NCI-H1417 treated with DMSO at 0.1 percent for 48 hours (cell line): ENCODE data around the gene ADGRV1.
A peak's percentile ranks its signal among the peaks of the same experiment; 100 is the strongest.
"Not testable (repeated sequence)": the region's sequence is repeated elsewhere in the genome, so short reads cannot be mapped to it uniquely, and the experiment has no call there.

Experiments
- DNase-seq: peaks from one replicate; lab custom pipeline; 2025; lab: John Stamatoyannopoulos, UW

Gene ADGRV1

DNA sequence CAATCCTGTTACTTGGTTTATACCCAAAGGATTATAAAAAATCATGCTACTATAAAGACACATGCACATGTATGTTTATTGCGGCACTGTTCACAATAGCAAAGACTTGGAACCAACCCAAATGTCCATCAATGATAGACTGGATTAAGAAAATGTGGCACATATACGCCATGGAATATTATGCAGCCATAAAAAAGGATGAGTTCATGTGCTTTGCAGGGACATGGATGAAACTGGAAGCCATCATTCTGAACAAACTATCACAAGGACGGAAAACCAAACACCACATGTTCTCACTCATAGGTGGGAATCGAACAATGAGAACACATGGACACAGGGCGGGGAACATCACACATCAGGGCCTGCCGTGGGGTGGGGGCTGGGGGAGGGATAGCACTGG lies 34.5 kb downstream of the ADGRV1 start:
- not testable (repeated sequence) for DNase-seq

DNA sequence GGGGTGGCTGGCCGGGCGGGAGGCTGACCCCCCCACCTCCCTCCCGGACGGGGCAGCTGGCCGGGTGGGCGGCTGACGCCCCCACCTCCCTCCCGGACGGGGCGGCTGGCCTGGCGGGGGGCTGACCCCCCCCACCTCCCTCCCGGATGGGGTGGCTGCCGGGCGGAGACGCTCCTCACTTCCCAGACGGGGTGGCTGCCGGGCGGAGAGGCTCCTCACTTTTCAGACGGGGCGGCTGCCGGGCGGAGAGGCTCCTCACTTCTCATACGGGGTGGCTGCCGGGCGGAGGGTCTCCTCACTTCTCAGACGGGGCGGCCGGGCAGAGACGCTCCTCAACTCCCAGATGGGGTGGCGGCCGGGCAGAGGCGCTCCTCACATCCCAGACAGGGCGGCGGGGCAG lies 37.2 kb downstream of the ADGRV1 start:
- not testable (repeated sequence) for DNase-seq

DNA sequence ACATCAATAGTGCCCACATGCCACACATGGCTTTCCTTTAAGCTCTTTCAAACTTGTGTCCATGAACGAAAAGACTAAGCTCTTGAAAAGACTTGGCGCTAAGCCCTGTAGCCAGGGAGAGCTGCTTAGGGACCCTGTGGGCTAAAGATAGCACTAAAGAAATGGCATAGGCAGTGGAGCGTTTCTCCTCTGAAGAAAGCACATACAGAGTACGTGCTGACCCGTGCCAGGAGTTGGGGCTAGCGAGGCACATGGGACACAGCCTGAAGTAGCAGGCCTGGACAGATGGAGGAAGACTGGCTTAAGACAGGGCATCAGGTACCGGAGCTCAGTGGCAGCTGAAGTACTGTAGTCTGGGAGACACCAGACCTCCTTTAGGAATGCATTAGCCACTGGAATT lies 39.7 kb downstream of the ADGRV1 start:
- no peak for DNase-seq

DNA sequence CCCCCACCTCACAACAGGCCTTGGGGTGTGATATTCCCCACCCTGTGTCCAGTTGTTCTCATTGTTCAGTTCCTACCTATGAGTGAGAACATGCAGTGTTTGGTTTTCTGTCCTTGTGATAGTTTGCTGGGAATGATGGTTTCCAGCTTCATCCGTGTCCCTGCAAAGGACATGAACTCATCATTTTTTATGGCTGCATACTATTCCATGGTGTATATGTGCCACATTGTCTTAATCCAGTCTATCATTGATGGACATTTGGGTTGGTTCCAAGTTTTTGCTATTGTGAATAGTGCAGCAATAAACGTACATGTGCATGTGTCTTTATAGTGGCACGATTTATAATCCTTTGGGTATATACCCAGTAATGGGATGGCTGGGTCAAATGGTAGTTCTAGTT lies 41.7 kb downstream of the ADGRV1 start:
- not testable (repeated sequence) for DNase-seq

DNA sequence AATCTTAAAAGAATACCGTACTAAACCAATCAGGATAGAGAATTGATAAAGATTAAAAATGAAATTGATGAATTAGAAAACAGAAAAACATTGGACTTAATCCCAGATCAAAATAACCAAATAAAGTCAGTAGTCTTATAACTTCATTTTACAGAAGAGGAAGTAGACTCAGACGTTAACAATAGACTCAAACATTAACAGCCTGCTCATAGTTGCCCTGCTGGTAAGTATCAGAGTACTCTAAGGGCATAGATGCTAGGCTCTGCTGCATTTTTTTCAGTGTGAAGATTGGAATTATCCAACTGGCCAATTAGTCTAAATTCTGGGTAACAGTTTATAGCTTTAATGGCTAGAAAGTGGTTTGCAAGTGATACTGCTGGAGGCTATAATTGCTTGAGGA lies 42.9 kb downstream of the ADGRV1 start:
- DNase-seq: no peak

DNA sequence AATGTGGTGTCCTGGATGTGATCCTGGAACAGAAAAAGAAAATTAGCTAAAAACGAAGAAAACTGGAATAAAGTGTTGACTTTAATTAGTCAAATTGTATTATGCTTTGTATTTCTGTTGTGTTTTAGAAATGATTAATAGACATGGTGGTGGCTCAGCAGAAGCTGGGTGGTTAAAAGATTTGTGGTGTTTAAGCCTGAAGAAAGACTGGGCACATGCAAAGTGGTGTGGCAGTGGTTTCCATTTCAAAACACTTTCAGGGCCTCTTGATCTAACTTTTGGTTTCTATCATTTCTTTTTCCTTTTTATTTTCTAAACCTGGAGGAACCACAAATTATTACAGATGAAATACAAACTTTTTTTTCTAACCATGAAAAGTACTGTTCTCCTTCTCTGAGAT lies 44.1 kb downstream of the ADGRV1 start:
- no peak for DNase-seq

DNA sequence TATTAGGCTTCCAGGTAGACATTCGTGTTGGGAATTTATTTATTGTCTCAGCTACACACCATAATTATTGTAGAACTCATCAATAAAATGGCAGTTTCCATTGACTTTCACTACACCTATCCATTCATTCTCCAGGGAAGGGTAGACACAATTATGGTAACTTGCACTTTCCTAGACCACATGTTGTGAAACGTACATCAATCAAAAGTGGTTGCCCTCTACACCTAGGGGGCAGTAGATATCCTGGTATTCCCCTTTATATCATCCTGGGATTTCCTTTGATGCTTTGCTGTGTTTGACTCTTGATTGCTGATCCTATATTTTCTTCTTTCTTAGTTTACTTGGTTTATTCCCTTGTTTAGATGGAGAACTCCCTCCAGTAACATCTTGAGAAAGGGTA lies 47.9 kb downstream of the ADGRV1 start:
- peak; percentile 0 for DNase-seq

DNA sequence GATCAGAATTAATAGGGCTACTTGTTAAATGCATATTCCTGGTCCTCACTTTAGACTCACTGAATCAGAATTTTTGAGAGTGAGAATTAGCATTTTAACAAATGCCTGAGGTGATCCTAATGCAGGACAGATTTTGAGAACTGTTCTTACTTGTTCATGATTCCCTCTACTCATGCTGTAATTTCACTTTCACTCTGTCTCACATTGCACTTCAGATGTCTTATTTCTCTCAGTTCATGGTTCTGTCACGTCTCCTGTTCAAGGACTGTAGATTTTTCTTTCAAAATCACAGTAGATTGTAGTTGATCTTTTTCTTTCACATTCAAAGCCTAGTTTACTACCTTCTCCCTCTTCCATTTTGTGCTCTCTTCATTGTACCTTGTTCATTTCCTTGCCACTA lies 54.3 kb downstream of the ADGRV1 start:
- DNase-seq: no peak

DNA sequence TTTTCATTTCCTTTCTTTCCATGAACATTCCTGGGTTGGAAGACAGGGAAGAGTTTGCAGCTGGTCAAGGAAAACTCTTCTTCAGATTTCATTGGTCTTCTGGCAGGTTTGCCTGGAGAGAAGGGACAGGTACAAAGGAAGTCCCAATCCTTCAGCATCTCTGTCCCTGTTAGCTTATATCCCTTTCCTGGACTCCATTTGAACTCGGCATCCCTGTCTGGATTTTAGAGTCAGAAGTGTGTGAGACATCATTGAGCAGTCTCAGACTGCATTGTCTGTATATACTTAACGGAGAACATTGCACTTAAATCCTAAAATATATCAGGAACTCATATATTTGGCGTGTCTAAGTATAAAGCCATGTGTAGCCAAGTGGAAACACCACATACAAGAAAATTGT lies 54.9 kb downstream of the ADGRV1 start:
- DNase-seq: no peak

DNA sequence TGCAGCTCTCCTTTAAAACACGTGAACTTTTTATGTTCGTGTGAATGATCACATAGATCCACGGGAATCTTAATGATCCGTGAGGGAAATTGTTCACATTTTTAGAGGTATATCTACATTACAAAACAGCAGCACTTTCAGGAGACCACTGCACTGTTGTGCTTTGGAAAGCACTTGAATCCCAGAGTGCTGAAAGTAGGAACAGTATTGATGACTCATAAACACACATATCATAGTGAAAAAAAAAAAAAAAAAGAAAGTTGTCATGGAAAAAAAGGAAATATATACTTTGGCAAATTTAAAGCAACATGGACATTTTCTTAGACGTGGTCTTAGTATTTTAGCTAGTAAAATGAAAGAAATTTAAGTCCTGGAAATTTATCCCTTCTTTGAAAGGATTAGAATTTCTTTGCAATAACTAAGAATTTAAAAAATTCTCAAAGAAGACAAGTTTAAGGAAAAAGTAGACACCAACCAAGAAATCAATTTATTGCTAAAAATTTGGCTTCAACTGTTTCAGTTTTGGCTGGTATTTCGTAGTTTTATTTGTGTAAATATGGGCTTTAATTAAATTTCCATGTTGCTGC lies 55.4 kb downstream of the ADGRV1 start:
- no peak for DNase-seq

DNA sequence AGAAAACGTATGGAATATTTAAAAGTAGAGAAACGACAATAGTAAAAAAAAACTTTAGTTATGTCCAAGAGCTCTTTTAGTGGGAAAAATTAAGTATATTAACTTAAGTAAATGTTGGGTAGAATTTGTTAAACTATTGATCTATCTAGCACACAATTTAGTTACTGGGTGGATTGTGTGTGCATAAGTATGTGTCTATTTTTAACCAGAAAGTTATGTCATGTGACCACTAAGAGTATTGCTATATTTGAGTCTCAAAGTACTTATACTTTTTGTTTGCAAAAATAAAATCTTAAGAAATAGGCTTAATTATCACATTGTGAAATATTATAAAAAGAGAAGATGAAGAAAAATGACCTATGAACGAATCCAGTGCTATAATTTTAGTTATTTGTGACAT lies 56.8 kb downstream of the ADGRV1 start:
- DNase-seq: no peak

DNA sequence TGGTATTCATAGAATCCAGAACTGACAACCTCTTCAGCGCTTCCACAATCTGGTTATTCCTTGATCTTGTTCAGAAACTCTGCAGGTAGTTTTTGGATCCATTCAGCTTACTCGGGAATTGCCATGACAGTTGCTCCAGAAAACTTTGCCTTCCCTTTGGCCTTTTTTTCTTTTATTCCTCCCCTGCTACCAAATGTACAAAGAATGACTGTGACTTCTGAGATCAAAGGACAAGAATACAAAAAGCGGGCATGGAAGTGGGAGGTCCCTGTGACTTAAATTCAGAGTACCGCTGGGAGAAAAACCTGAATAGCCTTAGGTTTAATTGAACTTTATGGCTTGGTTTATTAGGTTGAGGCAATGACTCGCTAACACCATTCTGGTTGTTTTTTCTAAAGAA lies 59.5 kb downstream of the ADGRV1 start:
- no peak for DNase-seq

DNA sequence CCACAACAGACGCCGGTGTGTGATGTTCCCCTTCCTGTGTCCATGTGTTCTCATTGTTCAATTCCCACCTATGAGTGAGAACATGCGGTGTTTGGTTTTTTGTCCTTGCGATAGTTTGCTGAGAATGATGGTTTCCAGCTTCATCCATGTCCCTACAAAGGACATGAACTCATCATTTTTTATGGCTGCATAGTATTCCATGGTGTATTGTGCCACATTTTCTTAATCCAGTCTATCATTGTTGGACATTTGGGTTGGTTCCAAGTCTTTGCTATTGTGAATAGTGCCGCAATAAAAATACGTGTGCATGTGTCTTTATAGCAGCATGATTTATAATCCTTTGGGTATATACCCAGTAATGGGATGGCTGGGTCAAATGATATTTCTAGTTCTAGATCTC lies 61.2 kb downstream of the ADGRV1 start:
- DNase-seq: not testable (repeated sequence)

DNA sequence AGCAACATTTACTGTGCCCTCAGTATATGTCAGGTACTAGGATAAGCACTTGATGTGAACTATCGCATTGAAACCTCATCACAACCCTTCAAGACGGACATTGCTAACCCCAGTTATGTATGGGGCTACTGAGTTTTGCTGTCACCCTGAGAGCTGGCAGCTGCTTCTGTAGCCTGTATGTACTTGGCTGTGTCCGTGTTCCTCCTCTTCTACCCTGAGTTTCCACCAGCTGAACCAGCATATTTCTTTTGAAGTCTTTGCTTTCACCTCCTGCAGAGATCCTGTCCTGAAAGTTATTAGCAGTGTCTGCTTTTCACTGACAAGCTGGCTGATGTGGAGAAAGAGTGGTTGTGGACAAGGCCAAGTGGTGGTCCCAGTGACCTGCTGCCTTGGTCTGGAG lies 63.3 kb downstream of the ADGRV1 start:
- no peak for DNase-seq

DNA sequence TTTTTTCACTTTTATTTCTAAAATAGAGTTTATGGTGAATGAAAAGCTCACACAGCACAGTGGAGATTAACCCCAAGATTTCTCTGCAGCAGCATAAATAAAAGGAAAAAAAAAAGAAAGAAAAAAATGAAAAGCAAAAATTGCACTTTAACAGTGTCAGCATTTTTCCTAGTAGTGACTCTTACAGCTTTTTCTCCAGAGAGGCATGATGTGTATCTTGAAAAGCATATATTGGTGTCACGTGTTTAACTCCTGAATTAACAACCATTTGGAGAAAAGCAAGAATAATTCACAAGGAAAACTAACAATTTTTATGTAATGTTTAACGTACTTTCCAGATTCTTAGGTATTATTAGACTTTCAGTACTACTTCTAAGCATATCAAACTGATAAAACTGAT lies 67.9 kb downstream of the ADGRV1 start:
- no peak for DNase-seq

DNA sequence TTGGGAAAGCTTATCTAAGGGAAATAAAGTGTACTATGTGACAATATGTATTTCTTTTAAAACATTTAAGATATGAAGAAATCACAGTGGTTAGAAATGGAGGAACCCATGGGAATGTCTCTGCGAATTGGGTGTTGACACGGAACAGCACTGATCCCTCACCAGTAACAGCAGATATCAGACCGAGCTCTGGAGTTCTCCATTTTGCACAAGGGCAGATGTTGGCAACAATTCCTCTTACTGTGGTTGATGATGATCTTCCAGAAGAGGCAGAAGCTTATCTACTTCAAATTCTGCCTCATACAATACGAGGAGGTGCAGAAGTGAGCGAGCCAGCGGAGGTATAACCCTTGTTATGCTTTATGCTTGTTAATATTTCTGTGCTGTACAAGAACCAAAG lies 69.9 kb downstream of the ADGRV1 start:
- no peak for DNase-seq

DNA sequence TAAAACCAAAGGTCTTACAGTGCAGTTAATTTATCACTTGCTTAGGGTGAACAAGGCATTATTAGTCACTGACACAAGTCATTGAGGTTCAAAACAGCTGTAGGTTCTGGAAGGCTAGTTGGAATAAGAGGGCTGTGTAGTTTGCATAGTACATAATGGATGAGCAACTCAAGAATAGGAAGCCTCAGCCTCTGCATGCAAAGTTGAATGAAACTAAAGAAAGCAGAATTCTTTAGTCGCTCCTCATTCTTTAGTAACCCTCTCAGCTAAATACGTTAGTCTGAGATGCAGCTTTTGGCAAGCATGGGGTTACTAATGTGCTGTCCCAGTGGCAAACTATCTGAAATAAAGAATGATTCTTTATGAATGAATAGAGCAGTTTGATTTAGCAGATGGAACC lies 74.2 kb downstream of the ADGRV1 start:
- no peak for DNase-seq

DNA sequence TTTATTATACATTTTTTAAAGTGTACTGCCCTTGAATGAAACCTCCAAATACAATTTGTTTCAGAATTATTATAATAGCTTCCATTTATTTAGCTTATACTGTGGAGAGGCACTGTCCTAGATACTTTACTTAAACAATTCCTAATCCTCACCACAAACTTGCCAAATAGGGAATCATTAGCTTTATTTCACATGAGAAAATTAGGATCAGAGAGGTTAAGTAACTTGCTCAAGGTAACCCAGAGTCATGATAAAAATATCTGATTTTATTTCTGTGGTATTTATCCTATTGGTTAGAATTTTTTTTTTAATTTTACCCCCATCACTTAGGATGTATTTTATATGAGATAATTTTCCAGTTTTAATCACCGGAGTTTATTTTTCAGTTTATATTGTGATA lies 78.4 kb downstream of the ADGRV1 start:
- DNase-seq: no peak

DNA sequence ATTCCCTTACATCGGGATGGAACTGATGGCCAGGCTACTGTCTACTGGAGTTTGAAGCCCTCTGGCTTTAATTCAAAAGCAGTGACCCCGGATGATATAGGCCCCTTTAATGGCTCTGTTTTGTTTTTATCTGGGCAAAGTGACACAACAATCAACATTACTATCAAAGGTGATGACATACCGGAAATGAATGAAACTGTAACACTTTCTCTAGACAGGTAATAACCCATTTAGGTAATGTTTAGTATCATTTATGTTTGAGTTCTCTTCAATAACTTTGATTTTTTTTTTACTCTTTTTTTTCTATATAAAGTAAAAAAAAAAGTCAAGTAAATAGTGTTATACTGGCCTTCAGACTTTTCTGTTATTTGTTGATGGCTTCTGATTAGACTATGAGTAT lies 79.1 kb downstream of the ADGRV1 start:
- DNase-seq: no peak

DNA sequence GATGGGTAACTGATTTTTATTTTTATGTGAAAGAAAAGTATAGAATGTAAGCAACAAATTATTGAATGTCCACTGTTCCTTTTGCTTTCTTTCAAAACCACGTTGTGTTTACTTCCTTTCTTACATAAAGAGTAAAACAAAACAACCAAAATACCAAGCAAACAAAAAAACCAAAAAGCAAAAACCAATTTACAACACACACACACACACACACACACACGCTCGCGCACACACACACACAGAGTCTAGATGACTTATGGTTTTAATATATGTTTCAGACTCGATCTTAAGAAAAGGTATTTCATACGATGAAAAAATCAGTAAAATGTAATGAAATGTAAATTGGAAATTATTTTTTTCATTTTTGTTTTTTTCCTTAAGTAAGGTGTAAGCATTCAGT lies 80.3 kb downstream of the ADGRV1 start:
- no peak for DNase-seq

DNA sequence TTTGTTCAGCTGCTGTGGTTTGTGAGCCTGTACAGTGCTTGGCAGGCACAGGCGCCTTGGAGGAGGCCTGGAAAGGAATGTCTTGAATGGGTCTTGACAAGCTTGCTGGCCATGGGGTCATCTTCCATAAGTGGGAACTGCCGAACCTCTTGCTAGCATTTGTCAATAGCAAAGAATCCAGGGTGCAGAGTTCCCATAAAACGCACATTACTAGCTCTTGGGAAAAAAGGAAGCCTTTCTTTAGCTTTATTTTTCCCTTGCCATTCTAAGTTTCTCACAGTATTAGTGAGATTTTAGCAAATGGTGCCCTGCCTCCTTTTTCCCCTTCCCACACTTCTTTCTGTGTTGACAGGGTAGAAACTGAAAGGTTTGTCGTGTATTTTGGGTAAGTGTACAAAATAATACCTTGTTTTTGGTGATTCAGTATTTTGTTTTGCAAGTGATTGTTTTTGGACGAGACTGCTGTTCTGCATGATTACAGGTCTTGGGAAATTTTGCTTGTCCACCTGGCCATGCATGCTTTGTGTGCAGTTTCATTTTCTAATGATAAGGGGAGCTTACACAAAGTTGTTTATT lies 82.0 kb downstream of the ADGRV1 start:
- no peak for DNase-seq

DNA sequence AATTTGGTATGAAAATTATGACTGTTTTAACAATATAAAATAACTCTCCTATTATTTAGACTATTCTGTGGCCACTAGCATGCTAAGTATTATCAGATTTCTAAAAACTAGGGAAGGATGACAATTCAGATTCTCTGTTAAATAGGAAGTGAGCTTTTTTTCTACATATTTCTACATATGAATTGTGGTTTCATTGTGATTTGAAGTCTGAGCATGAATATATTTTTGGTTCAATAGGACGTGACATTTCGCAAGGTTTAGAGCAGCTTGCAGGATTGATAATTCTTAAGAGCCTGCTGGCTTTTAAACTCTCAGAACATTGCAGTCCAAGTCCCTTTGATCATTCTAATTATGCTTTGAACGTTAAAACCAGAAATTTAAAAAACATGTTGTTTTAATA lies 82.9 kb downstream of the ADGRV1 start:
- DNase-seq: no peak

DNA sequence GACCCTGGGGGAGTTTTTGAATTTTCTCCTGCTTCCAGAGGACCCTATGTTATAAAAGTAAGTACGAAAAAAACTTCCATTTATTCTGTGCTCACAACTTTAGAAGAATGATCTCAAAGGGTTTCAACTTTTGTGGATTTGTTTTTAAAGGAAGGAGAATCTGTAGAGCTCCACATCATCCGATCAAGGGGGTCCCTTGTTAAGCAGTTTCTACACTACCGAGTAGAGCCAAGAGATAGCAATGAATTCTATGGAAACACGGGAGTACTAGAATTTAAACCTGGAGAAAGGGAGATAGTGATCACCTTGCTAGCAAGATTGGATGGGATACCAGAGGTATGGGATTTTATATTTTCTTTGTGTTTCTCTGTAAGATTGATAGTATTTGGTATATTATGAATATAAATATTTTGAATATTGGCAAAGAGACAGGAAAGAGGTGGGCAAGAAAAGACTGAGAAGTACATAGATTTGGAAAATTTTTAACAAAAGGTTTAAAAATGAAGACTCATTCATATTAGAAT lies 84.2 kb downstream of the ADGRV1 start:
- no peak for DNase-seq

DNA sequence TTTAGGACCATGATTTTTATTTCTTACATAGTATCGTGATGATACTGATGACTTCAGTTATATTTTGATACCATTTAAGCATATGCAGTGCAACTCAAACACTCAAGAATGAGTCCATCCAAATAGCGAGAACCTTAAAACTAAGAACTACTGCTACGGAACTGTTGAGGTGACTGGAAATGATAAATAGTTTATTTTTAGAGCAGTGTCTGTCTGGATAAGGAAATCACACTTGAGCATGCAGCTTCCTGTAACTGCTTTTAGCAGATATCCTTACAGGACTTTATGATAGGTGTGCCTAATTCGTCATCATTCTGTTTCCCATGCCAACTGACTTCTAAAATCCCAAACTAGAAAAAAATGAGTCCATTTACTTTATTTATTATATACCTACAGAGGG lies 85.5 kb downstream of the ADGRV1 start:
- no peak for DNase-seq
